GM23338 (cell line): Measurements from ENCODE around the gene SORCS2. TPM values are rescaled to one million over a fixed set of nuclear protein-coding genes. Genes with fewer than 3 reads are reported as not detected.

Experiments used
- ATAC-seq: fragments of 200-7000 bp; cut with Tn5 transposase; 3 replicates; pipeline ENCODE4 v1.9.1; 2020
- DNase-seq: peaks from one replicate; pipeline ENCODE4 v3.0.0-alpha.2; 2015; ENCODE audit warnings: low spot score
- H2AFZ ChIP-seq: fragments of 200-600 bp; sonication (generic); 2 replicates; pipeline ENCODE4 v1.8.0; 2016; ENCODE audit warnings: antibody characterized with exemption, mild to moderate bottlenecking, moderate library complexity
- H3F3A ChIP-seq: fragments of 200-600 bp; sonication (generic); replicated peaks from 2 replicates; pipeline ENCODE4 v1.8.0; 2017; ENCODE audit warnings: antibody characterized with exemption, mixed run types, low read depth
- H3K27ac ChIP-seq: fragments of 200-600 bp; sonication (generic); 2 replicates; pipeline ENCODE4 v1.6.1; 2016; ENCODE audit warnings: low read depth
- H3K27me3 ChIP-seq: fragments of 200-600 bp; sonication (generic); 2 replicates; pipeline ENCODE4 v1.8.0; 2016; ENCODE audit warnings: mild to moderate bottlenecking, mixed run types, moderate library complexity; ENCODE audit not compliant: insufficient read depth
- H3K36me3 ChIP-seq: fragments of 200-600 bp; sonication (generic); 2 replicates; pipeline ENCODE4 v1.8.0; 2016; ENCODE audit warnings: mild to moderate bottlenecking; ENCODE audit not compliant: insufficient read depth
- H3K4me1 ChIP-seq: fragments of 200-600 bp; sonication (generic); 2 replicates; pipeline ENCODE4 v1.8.0; 2016; ENCODE audit warnings: mild to moderate bottlenecking, moderate library complexity; ENCODE audit not compliant: insufficient read depth
- H3K4me2 ChIP-seq: fragments of 200-600 bp; sonication (generic); 2 replicates; pipeline ENCODE4 v1.7.1; 2017; ENCODE audit warnings: mixed run types
- H3K4me3 ChIP-seq: fragments of 200-600 bp; sonication (generic); 2 replicates; pipeline ENCODE4 v1.6.1; 2016; ENCODE audit warnings: mixed run types
- H3K79me2 ChIP-seq: fragments of 200-600 bp; sonication (generic); replicated peaks from 2 replicates; pipeline ENCODE4 v1.8.0; 2017; ENCODE audit warnings: mild to moderate bottlenecking; ENCODE audit not compliant: insufficient read depth
- H3K9me2 ChIP-seq: fragments of 200-600 bp; sonication (generic); 2 replicates; pipeline ENCODE4 v1.8.0; 2017; ENCODE audit not compliant: insufficient read depth
- H4K20me1 ChIP-seq: fragments of 200-600 bp; sonication (generic); replicated peaks from 2 replicates; pipeline ENCODE4 v1.8.0; 2017; ENCODE audit warnings: mild to moderate bottlenecking; ENCODE audit not compliant: insufficient read depth
- H3K27ac Mint-ChIP-seq: 2 replicates; pipeline ENCODE4 v1.8.0; 2020; ENCODE audit warnings: inconsistent platforms, mild to moderate bottlenecking, moderate library complexity, mixed read lengths
- H3K27me3 Mint-ChIP-seq: 3 replicates; pipeline ENCODE4 v1.8.0; 2022; ENCODE audit warnings: low read depth, mild to moderate bottlenecking, moderate library complexity, mixed read lengths, inconsistent platforms; ENCODE audit not compliant: insufficient read depth, poor library complexity
- H3K36me3 Mint-ChIP-seq: 3 replicates; pipeline ENCODE4 v1.8.0; 2021; ENCODE audit warnings: low read depth, mild to moderate bottlenecking, inconsistent platforms, moderate library complexity, mixed read lengths
- H3K4me1 Mint-ChIP-seq: 3 replicates; pipeline ENCODE4 v1.8.0; 2020; ENCODE audit warnings: mild to moderate bottlenecking, inconsistent platforms, mixed read lengths
- H3K4me3 Mint-ChIP-seq: 3 replicates; pipeline ENCODE4 v1.8.0; 2021; ENCODE audit warnings: moderate library complexity, mild to moderate bottlenecking, inconsistent platforms, mixed read lengths
- H3K9me3 Mint-ChIP-seq: 3 replicates; pipeline ENCODE4 v1.8.0; 2020; ENCODE audit warnings: moderate library complexity, mild to moderate bottlenecking, inconsistent platforms, mixed read lengths
- CREB1 ChIP-seq: fragments of 250-450 bp; sonication (Bioruptor Pico); IDR thresholded peaks from 2 replicates; pipeline ENCODE4 v1.5.0; 2020; ENCODE audit warnings: low read depth, mild to moderate bottlenecking, moderate library complexity
- CTCF ChIP-seq, 2 experiments: fragments of 200-600 bp in 1 of 2; sonication (generic) in 1 of 2; conservative IDR thresholded peaks; 2 replicates each; pipeline versions ENCODE4 v1.5.1 to v1.6.1; 2016 to 2017; ENCODE audit warnings: antibody characterized with exemption in 2 of 2, low read depth in 2 of 2, mild to moderate bottlenecking in 2 of 2, moderate library complexity in 1 of 2
- ETS1 ChIP-seq: IDR thresholded peaks from 2 replicates; pipeline ENCODE4 v1.6.1; 2016; ENCODE audit warnings: antibody characterized with exemption
- EZH2 ChIP-seq: fragments of 200-600 bp; sonication (generic); IDR thresholded peaks from one replicate; pipeline ENCODE4 v1.8.0; 2017; ENCODE audit warnings: antibody characterized with exemption, mild to moderate bottlenecking, low read depth; ENCODE audit not compliant: unreplicated experiment
- EZH2phosphoT487 ChIP-seq: fragments of 200-600 bp; sonication (generic); IDR thresholded peaks from one replicate; pipeline ENCODE4 v1.8.1; 2018; ENCODE audit warnings: antibody characterized with exemption; ENCODE audit not compliant: unreplicated experiment
- JUNB ChIP-seq: IDR thresholded peaks from one replicate; pipeline ENCODE4 v1.6.1; 2016; ENCODE audit warnings: antibody characterized with exemption; ENCODE audit not compliant: unreplicated experiment
- NANOG ChIP-seq: IDR thresholded peaks from 2 replicates; pipeline ENCODE4 v1.6.1; 2016; ENCODE audit warnings: antibody characterized with exemption, borderline replicate concordance
- POLR2AphosphoS5 ChIP-seq: IDR thresholded peaks from 2 replicates; pipeline ENCODE4 v1.6.1; 2016; ENCODE audit warnings: antibody characterized with exemption, low read depth
- REST ChIP-seq: IDR thresholded peaks from one replicate; pipeline ENCODE4 v1.6.1; 2018; ENCODE audit warnings: antibody characterized with exemption; ENCODE audit not compliant: unreplicated experiment
- STAT1 ChIP-seq: IDR thresholded peaks from one replicate; pipeline ENCODE4 v1.6.1; 2016; ENCODE audit warnings: antibody characterized with exemption; ENCODE audit not compliant: unreplicated experiment
- ZNF114 ChIP-seq: fragments of 250-450 bp; sonication (Bioruptor Pico); IDR thresholded peaks from 2 replicates; pipeline ENCODE4 v1.5.0; 2020; ENCODE audit warnings: mild to moderate bottlenecking, moderate library complexity
- ZNF331 ChIP-seq: fragments of 250-450 bp; sonication (Bioruptor Pico); IDR thresholded peaks from 2 replicates; pipeline ENCODE4 v1.5.0; 2020; ENCODE audit warnings: low read depth, mild to moderate bottlenecking, moderate library complexity
- ZNF462 ChIP-seq: fragments of 250-450 bp; sonication (Bioruptor Pico); IDR thresholded peaks from 2 replicates; pipeline ENCODE4 v1.5.0; 2020; ENCODE audit warnings: mild to moderate bottlenecking, moderate library complexity
- polyA plus RNA-seq: library from polyadenylated mRNA; unstranded; fragments of >200 nt; fragmentation: Nextera tagmentation; extraction: Ambion mirVana; gene quantifications from 2 replicates; pipeline ENCODE4 v1.2.1, GENCODE V29; 2016
- total RNA-seq: library from RNA; depleted of rRNA; stranded (reverse); fragments of >200 nt; shearing (Covaris generic); gene quantifications from 2 replicates; pipeline ENCODE4 v1.2.3, GENCODE V29; 2014

The SORCS2 gene
- total and polyA plus RNA-seq, 2 experiments from 2014 or later = 0.47 to 2.4 TPM

- Histone ChIP-seq H2AFZ (no peak overlapping the region), H3K27ac (no peak overlapping the region), H3K4me2 (no peak overlapping the region), H3K36me3 (peaks cover 7% of the 10 kb centered on the region), H3K9me2 (no peaks in the 10 kb centered on the region), H3K4me3 (no peak overlapping the region), H4K20me1 (no peaks in the 10 kb centered on the region; the same call in 1 of the 2 replicates), H3K79me2 (no peaks in the 10 kb centered on the region), H3F3A (no peaks in the 10 kb centered on the region), H3K4me1 (peaks cover 6% of the 10 kb centered on the region; the same call in 1 of the 2 replicates), H3K27me3 (no peaks in the 10 kb centered on the region)
- Mint-ChIP-seq H3K4me1 (peaks cover 19% of the 10 kb centered on the region), H3K9me3 (no peaks in the 10 kb centered on the region), H3K27ac (no peak overlapping the region), H3K4me3 (no peak overlapping the region), H3K36me3 (peaks cover 24% of the 10 kb centered on the region), H3K27me3 (peaks cover 7% of the 10 kb centered on the region)
- DNase-seq (no peak), ATAC-seq (no peak)
- TF ChIP-seq ETS1 = no peak
- TF ChIP-seq POLR2AphosphoS5 = no peak
- no peak for TF ChIP-seq REST
- no peak for TF ChIP-seq ZNF462 (CRISPR knock-in tag)
- no peak for TF ChIP-seq CTCF (conservative IDR thresholded peaks at IDR 0.05; ENCODE audit: low read depth in 2 of 2)
- no peak for TF ChIP-seq EZH2phosphoT487
- TF ChIP-seq EZH2 = no peak
- TF ChIP-seq ZNF114 (CRISPR knock-in tag) = no peak
- no peak for TF ChIP-seq CREB1
- TF ChIP-seq STAT1 = no peak
- no peak for TF ChIP-seq JUNB
- TF ChIP-seq NANOG = no peak
- TF ChIP-seq ZNF331 (CRISPR knock-in tag) = no peak
These were observed 584.8 kb downstream of the SORCS2 start for GRCh38 chr4:7777017-7777710.
